GM18502 (cell line): ENCODE measurements around the gene MMP8.

Source experiments
- ATAC-seq: cut with Tn5 transposase; IDR thresholded peaks from one replicate; pipeline ENCODE4 v1.9.1; 2021; ENCODE audit warnings: mild to moderate bottlenecking; ENCODE audit not compliant: unreplicated experiment, poor library complexity

MMP8 gene

DNA sequence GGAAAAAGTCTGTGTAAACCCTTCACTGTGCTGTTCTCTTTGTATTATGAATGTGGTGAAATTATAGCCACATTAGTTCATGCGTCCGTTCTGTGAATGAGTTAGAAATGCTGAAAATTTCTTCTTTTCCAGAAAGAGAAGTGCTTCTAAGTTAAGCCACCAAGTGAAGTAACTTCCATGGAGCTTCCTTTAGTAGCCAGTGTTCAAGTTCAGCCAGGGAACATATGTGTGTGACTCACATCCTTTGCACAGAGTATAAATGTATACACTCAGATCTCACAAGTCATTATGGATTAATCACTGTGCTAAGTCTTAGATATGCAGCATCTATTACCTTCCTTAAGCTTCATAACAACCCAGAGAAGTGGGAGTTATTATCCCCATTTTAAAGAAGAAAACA, 3.1 kb upstream of the MMP8 start:
- ATAC-seq, result no peak

DNA sequence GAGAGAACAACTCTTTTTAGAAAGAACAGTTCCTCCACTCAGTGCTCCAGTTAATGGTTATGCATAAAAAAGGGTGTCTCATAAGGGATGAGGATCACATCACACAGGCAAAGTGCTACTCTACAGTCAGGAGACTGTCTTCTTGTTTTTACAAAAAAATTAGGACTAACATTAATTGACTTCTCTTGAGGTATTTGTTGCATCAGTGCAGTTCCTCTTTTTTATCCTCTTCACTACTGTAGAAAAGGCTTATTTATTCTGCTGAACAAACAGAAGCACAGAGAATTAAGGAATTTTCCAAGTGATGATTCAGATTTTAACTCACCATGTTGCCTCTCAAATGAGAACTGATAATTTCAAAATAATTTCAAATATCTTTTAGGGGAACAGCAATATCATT, 1.9 kb downstream of the MMP8 start:
- no peak for ATAC-seq

DNA sequence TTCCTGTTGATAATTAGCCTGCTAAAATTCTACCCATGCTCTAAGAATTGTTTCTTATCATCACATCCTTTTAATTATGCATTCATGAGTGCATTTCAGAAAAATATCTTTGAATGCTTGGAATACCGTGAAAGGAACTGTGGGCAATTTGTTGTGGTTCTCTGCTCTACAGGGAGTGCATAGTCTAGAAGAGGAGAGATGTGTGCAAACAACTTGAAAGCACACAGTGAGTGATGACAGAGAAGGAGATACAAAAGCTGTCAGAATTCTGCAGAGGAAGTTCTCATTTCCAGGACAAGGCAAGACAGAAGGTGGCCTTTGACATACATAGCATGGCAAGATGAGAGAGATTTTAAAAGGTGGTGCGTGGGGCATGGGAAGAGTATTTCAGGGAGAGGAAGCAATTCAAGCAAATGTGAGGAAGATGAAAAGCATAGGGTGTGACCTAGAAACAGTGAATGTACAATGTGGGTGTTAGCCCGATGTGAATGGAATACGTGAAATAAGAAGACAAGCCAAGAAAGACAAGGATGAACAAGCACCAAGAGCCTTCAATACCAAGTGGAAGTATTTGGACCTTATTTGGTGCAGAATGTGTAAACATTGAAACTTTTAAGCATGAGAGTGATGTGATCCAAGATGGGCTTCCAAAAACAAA, 5.0 kb downstream of the MMP8 start:
- no peak for ATAC-seq

DNA sequence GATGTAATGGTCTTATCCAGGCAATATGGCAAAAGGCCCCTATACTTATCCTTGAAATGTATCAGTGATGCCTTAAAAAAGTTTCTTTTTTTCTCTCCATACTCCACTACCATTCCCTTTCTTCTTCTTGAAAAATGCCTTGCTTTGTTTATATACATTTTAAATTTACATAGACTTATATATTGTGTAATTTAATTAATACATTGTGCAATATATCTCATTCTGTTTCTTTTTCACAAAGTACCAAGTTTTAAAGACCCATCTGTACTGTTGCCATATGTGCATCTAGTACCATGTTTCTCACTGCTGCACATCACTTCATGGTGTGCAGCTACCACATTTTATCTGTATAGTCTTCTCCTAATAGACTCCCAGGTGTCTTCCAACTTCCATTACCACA, 7.5 kb downstream of the MMP8 start:
- no peak for ATAC-seq

DNA sequence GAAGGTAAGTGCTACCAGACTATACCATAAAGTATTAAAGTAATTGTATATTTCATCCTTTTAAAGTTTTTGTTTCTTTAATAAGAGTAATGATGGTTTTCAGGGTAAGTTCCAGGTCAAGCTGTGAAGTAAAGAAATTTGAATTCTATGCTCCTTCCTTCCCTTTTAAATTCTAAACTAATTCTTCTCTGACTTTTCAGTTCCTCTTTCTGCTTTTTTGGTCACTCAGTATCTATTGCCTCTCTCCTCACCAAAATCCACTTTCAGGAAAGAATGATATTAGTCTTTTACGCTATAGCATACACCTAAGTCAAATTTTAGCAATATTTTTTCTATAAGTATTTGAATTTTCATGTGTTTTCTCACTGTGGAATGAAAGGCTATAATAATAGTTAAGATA, 8.2 kb downstream of the MMP8 start:
- ATAC-seq, result peak; percentile 59

DNA sequence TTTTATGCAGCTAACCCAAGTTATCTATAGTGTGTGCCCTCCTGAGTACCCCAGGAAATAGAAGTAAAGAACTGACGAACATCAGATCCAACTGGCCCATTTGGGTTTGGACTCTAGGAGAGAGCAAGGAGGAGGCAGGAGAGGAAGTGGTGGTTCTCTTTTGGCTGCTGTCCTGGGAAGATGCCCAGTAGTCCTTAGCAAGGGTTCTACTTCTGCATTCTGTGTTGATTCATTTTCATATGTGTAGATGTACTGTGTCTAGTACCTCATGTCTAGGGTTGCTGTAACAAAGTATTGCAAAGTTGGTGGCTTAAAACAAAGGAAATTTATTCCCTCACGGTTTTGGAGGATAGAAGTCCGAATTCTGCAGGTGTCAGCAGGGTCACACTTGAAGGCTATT, 12.6 kb downstream of the MMP8 start:
- ATAC-seq, result no peak

DNA sequence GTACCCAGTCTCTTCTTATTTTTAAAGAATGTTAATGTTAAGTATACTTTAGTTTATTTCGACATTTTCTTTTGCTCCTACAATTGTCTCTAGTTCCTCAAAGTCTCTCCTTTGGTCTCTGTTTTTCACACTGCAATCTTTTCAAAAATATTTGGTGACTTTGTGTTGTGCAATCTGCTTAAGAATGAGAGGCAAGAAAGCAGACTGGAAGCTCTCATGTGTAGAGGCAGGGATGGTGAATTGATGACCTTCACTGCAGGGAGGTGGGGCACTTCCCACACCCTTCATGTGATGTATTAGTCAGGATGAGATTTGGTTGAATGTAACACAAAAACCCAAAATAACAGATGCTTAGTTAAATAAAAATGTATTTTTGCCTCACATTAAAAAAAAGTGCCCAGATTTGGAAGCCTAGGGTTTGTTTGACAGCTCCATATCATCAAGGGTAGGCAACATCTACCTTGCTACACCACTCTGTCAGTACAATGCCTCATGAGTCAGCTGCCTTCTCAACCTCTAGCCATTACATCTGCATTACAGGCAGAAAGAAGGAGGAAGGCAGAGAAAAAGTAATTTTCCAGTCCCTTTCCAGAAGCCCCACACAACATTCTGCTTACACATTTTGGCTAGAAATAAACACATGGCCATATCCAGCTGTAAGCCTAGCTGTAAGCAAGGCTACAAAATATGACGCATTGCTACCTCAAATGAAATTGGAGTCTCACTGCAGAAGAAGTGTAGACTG, 15.4 kb downstream of the MMP8 start:
- ATAC-seq, result no peak

DNA sequence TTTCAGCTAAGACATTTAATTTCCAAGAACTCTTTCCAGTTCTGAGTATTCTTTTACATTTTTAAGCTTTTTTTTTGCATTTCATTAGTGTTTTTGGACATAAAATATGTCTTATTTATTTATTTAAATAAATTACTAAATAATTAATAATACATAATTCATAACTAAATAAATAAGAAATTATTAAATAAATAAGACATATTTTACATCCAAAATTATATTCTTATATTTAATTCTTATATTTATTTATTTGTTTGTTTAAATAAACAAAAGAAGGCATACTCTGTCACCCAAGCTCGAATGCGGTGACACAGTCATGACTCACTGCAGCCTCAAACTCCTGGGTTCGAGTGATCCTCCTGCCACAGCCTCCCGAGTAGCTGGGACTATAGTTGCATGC, 16.1 kb downstream of the MMP8 start:
- ATAC-seq, result no peak

DNA sequence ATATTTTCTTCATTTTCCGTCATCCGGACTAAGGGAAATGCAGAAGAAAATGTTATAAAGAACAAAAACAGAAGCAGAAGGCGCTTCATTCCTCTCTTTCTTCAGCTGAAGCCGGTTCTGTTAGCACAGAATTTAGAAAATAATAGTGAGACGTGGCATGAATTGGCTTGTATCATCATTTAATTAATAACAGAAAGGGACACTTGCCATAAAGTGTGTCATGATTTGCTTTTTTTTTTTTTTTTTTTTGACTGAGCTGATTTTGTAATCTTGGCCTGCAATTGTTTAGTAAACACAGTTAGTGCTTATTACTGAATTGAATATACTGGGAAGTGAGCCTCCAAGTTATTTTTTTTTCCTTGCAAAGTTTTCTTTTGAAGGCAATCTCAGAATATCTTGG, 19.1 kb downstream of the MMP8 start, which contains the start of gene MMP27:
MMP27 (minus strand) TSS at position 144 of the 400 bp plus-strand sequence; CDS start at position 89, 55 bp downstream.
- ATAC-seq, result no peak

DNA sequence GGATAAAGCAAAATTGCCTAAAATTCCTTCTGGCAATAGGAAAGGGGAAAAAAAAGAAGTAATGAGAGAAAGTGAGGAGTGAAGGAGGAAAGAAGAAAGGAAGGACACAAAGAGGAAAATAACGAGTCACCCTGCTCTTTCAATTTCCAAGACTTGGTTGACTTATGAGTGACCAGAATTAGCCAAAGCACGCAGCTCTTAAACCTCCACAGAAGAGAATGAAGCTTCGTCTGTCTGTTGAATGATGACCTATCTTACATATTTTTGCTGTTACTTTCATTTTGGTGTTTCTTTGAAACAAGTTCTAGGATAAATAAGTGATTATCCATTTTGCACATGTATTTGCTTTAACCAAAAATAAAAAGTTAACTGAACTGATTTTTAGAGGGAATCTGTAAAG, 19.9 kb downstream of the MMP8 start:
- no peak for ATAC-seq

DNA sequence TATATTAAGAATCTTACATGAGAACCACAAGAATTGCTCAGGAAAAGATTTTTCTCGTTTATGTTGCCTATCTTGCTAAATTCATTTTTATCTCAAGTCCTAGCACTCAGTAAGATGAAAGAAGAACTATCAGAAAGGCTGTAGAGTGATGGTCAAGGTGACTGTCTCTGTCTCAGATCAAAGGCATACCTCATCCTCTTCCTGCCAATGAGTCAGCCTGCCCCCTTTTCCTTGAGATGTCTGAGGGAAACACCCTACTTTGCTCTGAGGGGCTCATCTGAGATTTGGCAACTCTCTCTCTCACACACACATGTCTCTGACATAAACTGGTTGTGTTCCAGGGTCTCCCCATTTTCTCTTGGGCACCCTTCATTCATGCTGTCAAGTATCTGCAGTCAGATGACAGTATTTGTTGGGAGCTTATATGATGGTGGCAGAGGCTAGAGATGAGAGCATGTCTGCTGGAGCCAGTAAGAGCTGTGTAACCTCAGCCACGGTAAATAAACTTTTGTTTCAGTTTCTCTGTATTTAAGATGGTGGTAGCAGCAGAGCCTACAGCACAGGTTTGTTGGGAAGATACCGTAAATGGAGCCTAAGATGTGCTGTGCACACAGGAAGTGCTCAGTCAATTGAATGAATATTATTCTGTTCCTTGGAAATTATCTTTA, 20.8 kb downstream of the MMP8 start:
- no peak for ATAC-seq

DNA sequence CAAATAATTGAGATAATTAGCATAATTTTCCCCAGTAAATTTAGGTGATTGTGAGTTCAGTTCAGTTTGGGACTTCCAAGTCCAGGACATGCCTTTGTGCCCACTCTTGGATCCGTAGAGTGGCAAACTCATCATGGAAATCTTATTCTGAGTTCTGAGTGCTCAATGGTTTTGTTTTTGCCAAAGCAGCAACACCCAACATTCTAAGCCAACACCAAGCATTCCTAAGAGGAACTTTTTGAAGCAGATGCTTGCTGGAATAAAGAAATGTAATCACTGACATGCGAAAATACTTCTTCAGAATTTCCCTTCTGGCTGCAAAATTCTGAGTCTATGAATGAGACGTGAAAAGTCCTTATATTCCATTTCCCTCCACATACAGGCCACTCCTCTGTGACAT, 29.6 kb downstream of the MMP8 start:
- no peak for ATAC-seq

DNA sequence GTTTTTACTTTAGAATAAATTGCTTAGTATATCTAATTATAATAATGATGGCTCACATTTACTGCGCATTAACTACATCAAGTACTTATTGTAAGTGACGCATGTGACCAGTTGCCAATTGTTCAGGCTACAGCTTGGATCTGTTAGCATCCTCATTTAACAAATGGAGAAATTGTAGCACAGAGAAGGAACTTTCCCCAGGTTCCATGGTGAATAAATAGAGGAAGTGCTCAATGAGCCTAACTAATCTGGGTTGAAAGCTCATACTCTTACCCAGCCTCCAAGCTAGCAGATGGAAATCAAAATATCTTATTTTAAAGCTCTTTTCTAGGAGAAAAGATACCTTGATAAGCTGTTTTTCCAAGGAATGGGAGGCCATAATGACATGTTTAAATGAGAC, 39.0 kb downstream of the MMP8 start:
- no peak for ATAC-seq

DNA sequence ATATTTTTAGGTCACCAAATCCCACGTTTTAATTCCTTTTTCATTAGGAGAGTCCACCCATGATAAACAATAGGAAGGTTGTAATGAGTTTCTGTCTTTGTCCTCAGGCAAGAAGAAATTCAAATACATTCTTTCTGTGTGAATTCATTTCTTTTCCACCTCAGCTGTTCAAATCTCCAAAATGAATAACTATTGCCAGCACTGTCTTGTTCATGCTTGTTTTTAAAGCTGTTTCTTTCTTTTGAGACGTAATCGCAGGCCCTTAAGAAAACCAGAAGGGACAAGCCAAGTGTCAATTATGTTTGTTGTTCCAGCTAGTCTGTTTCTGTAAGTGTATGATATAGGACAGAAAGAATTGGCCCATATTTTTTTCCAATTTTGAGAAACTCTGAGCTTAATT, 39.4 kb downstream of the MMP8 start:
- no peak for ATAC-seq

DNA sequence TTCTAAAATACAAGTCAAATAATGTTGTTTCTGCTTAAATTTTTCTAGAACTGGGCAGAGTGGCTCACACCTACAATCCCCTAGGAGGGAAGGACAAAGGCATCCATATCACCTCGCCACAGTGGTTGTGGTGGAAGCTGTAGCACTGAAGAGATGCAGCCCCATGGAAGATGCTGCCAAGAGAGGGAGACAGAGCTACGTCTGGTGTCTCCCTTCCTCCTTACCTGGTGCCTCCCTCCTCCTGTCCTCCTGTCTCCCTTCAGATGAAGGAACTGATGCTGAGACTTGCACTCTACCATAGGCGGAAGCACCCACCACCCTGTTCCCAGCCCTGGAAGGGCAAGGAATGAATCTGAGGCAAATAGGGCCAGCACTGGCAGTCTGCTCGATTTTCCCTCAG, 41.5 kb downstream of the MMP8 start:
- no peak for ATAC-seq

DNA sequence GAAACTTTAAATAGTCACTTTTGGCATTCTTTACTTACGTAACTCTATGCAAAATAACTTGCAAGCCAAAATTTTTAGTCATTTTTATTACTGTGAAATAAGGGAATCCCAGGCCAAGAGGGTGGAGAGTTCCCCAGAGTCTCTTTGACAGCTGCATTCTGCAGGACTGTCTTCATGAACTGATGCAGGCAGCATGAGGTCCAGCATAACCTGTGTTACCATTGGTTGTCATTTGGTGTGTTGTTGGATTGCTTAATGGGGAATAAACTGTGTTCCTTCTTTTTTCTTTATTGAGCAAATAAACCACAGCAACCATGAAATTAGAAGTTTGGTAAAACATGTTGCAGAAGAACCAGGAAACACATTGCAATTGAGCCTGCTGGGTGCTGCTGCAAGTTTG, 43.8 kb downstream of the MMP8 start:
- ATAC-seq, result no peak

DNA sequence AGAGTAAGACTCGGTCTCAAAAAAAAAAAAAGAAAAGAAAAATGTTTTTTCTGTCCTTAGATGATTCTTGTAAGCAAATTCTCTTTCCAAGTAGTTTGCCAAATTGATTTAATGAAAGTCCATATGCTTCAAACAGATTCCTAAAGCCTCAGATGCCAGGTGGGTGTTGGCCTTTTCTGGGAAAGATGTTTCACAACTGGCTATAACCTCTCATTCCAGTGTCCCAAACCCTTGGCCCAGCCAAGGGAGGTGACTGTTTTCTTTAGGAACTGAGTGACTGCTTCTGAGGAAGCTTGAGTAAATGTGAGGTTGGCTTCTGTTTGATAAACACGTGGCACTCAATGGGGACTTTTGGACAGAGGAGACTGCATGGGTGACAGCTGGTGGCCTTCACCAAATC, 46.7 kb downstream of the MMP8 start:
- ATAC-seq, result no peak

DNA sequence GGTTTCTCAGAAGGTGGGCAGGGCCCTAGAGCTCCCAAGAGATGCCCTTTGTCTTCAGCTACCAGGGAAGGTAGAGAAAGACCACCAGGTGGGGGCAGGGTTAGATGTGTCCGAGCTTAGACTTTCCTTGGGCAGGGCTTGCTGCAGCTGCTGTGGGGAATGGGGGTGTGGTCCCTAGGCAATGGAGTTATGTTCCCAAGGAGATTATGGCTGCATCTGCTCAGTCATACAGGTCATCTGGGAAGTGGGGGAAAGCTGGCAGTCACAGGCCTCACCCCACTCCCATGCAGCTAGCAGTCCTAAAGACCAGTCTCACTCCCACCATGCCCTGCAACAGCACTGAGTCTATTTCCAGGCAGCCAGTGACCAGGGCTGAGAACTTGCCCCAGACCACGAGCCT, 48.7 kb downstream of the MMP8 start:
- ATAC-seq, result no peak

DNA sequence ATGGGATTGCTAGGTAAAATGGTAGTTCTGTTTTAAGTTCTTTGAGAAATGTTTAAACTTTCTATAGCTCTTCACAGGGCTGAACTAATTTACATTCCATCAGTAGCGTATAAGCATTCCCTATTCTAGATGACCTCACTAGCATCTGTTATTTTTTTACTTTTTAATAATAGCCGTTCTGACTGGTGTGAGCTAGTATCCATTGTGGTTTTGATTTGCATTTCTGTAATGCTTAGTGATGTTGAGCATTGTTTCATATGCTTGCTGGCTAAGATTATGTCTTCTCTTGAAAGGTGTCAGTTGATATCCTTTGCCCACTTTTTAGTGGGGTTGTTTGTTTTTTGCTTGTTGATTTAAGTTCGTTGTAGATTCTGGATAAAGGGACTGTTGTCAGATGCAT, 55.1 kb downstream of the MMP8 start:
- ATAC-seq, result peak; percentile 56

DNA sequence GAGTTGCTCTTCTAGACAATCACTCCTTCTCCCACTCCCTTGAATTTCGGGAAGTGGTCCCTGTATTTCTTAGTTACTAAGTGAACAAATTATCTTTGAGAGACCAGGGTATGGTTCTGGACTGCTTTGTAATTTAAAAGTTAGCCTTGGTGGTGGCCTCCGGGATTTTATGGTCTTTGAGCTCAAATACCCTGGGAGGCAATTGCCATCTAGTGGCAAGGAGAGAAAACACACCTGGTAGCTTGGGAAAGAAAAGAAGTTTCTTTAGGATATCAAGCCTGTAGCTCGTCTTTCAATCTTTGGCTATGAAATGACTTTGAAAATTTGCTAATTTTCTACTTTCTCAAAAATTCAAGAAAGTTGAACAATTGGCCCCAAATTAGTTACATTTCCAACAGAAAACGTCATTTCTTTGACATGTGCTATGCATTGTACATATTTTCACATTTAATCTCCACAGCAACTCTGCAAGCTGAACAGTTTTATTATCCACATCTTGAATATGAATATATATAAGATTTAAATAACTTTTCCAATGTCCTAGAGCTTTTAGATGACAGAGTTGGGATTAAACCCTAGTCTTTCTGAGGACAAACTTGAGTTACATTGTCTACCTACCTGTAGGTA, 58.3 kb downstream of the MMP8 start:
- ATAC-seq, result peak; percentile 63
